ENCODE data around the gene EFCAB10.

EFCAB10 gene

GRCh38 chr7:105594034-105594433 lies 12.7 kb upstream of the EFCAB10 start:
- TF ChIP-seq SNAI2 (CRISPR knock-in tag; IDR thresholded peaks at IDR 0.05) (no peak), TSHZ2 (CRISPR knock-in tag; IDR thresholded peaks at IDR 0.05) (no peak), PPARA (CRISPR knock-in tag; IDR thresholded peaks at IDR 0.05; ENCODE audit: borderline replicate concordance) (no peak)
- ATAC-seq = no peak

GRCh38 chr7:105591522-105591921 lies 10.2 kb upstream of the EFCAB10 start:
- ATAC-seq = no peak
- no peak for TF ChIP-seq GLIS3 (CRISPR knock-in tag; IDR thresholded peaks at IDR 0.05)
- no peak for TF ChIP-seq OSR1 (CRISPR knock-in tag; IDR thresholded peaks at IDR 0.05)
- no peak for TF ChIP-seq ZFP30 (CRISPR knock-in tag; IDR thresholded peaks at IDR 0.05)
- TF ChIP-seq POU6F1 (CRISPR knock-in tag; IDR thresholded peaks at IDR 0.05; ENCODE audit: borderline replicate concordance, low read depth) = no peak
- TF ChIP-seq ZC3H10 (CRISPR knock-in tag; IDR thresholded peaks at IDR 0.05) = no peak
- TF ChIP-seq PATZ1 (CRISPR knock-in tag; IDR thresholded peaks at IDR 0.05; ENCODE audit: borderline replicate concordance) = no peak
- no peak for TF ChIP-seq BACH2 (CRISPR knock-in tag; IDR thresholded peaks at IDR 0.05; ENCODE audit: borderline replicate concordance)
- TF ChIP-seq TSHZ2 (CRISPR knock-in tag; IDR thresholded peaks at IDR 0.05) = no peak
- no peak for TF ChIP-seq ZFP3 (CRISPR knock-in tag; IDR thresholded peaks at IDR 0.05)
- no peak for TF ChIP-seq RARB (CRISPR knock-in tag; IDR thresholded peaks at IDR 0.05)
- TF ChIP-seq ARNTL (CRISPR knock-in tag; IDR thresholded peaks at IDR 0.05; ENCODE audit: borderline replicate concordance, low read depth) = no peak
- no peak for TF ChIP-seq ESRRG (CRISPR knock-in tag; IDR thresholded peaks at IDR 0.05)
- TF ChIP-seq CSDC2 (CRISPR knock-in tag; IDR thresholded peaks at IDR 0.05) = no peak
- no peak for TF ChIP-seq SNAI2 (CRISPR knock-in tag; IDR thresholded peaks at IDR 0.05)

GRCh38 chr7:105590793-105591192 lies 9.5 kb upstream of the EFCAB10 start:
- ATAC-seq = no peak
- no peak for TF ChIP-seq ZNF70 (CRISPR knock-in tag; IDR thresholded peaks at IDR 0.05)
- TF ChIP-seq ZNF8 (CRISPR knock-in tag; IDR thresholded peaks at IDR 0.05) = no peak
- TF ChIP-seq CSDC2 (CRISPR knock-in tag; IDR thresholded peaks at IDR 0.05) = no peak
- no peak for TF ChIP-seq PATZ1 (CRISPR knock-in tag; IDR thresholded peaks at IDR 0.05; ENCODE audit: borderline replicate concordance)
- TF ChIP-seq SNAI2 (CRISPR knock-in tag; IDR thresholded peaks at IDR 0.05) = no peak
- TF ChIP-seq BACH2 (CRISPR knock-in tag; IDR thresholded peaks at IDR 0.05; ENCODE audit: borderline replicate concordance) = no peak
- no peak for TF ChIP-seq ZFP30 (CRISPR knock-in tag; IDR thresholded peaks at IDR 0.05)
- TF ChIP-seq PPARA (CRISPR knock-in tag; IDR thresholded peaks at IDR 0.05; ENCODE audit: borderline replicate concordance) = no peak
- TF ChIP-seq CSRNP3 (CRISPR knock-in tag; IDR thresholded peaks at IDR 0.05) = no peak
- no peak for TF ChIP-seq POU6F1 (CRISPR knock-in tag; IDR thresholded peaks at IDR 0.05; ENCODE audit: borderline replicate concordance, low read depth)
- no peak for TF ChIP-seq TOX (CRISPR knock-in tag; IDR thresholded peaks at IDR 0.05; ENCODE audit: borderline replicate concordance)
- no peak for TF ChIP-seq TSHZ2 (CRISPR knock-in tag; IDR thresholded peaks at IDR 0.05)
- TF ChIP-seq TCF4 (CRISPR knock-in tag; IDR thresholded peaks at IDR 0.05; ENCODE audit: borderline replicate concordance) = no peak
